NCI-H2227 (cell line): ENCODE data around the gene DCAF16.
A peak's percentile ranks its signal among the peaks of the same experiment; 100 is the strongest.

Experiments
- DNase-seq: peaks from one replicate; lab custom pipeline; 2025; ENCODE audit not compliant: unreplicated experiment; lab: John Stamatoyannopoulos, UW

DCAF16 gene

DNA sequence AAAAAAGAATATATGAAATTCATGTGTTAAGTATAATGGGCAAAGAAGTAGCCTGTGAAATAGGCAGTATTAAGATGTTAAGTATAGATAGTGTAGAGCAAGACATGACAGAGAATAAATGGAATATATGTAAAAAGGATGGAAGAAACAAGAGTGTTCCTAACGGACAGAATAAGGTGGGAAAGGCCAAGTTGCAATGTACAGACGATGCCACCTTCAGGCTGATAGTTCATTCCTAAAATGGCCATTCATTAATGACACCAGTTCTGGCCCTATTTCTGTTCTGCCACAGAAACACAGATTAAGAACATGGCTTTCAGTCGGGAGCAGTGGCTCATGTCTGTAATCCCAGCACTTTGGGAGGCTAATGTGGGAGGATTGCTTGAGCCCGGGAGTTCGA is 24.7 kb downstream of the DCAF16 start:
- no peak for DNase-seq

GRCh38 chr4:17781300-17782287 is 29.0 kb downstream of the DCAF16 start, which contains the start of gene FAM184B:
FAM184B (minus strand) TSS chr4:17781621; CDS start chr4:17781299, 322 bp downstream.
- DNase-seq, result peak; percentile 55

DNA sequence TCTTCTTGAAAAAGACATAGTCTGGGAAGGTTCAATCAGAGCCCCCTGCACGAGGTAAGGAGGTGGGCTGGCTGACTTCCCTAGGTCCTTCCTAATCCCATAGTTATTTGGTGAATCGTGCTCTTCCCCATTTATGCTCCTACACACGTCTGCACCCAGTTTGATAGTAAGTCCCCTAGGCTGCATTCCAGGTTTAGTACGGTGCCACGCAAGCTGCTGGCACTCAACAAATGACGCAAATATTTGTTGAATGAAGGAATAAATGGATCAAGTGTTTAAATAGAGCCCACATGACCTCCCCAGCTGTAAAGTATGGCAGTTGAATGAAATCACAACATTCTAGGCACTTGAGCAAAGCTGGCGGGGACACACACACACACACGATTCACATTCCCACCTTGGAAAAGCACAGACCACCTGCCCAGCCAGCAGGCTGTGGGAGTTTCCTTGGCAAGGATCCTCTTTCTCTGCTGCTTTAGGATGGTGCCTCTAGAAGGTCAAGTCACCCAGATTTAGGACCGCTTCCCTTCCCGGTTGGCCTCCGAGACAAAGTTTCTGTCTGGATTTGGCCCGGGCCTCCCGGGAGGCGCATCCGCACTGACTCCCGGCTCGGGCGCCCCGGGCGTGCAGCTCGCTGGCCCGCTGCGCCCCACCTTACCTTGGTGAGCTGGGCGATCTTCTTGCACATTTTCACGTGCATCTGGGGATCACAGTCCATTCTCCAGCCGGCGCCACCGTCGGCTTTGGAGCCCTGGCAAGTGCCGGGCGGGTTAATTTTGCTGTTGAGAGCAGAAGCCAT is 29.9 kb downstream of the DCAF16 start:
- DNase-seq, result no peak

- no peak for DNase-seq
These were observed 32.1 kb downstream of the DCAF16 start for GRCh38 chr4:17778431-17778830.

GRCh38 chr4:17773135-17773698 is 37.3 kb downstream of the DCAF16 start:
- no peak for DNase-seq

DNA sequence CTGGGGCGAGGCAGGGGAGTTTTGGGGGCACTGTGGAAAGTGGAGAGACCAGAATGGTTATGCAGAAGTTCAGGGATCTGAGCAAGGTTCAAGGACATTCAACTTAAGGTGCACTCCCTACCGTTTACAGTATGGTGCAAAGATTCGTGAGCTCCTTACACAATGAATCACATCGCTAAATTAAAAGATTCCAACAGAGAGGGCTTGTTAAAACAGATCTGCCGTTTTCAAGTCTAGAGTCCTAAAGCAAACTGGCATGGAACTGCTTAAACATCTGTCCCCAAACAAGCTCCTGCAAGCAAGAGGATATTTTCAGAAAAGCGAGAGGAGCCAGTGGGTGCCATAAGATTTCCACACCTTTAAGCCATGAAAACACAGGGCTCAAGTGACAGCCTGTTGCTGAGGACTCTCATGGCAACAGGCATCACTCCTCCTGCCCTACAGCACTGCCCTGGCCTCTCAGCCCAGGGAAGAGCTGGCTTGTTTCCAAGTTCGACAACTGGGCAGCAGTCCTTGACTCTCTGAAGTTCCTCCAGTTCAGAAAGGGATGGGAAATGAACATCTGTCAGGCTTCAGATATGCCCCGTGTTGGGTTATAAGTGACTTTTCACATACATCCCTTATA is 39.2 kb downstream of the DCAF16 start:
- no peak for DNase-seq

GRCh38 chr4:17770845-17771244 is 39.7 kb downstream of the DCAF16 start:
- no peak for DNase-seq

DNA sequence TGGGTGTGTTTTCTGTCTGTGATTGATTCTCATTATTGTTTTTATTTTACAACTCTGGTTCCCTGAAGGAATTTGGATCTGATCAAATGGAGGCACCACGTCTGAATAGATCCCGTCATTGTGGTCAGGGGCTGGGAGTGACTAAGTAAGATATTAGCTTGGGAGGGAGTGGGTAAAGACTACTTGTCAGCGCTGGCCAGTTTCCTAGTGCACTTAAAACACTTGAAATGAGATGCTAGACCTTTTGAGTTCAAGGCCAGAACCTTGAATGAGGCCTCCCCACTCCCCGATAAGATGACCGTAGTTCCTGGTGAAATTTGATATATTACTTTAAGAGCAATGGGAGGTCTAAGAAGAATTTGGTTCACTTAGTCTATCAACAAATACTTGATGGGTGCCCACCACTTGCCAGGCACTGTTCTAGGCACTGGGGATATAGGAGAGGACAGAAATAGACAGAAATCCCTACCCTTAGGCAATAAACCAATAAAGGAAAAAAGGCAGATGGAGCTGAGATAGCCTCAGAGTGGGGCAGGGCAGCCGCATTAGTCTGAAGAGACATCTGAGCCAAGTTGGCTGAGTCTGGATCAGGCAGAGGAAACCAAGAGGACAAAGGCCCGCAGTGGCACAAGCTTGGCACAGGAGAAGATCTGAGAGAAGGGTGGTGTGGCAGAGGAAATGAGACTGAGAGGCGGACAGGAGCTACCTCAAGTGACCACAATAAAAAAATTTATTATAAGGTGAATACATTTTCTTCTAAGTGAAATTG is 41.0 kb downstream of the DCAF16 start:
- no peak for DNase-seq

- no peak for DNase-seq
These were observed 43.6 kb downstream of the DCAF16 start for GRCh38 chr4:17766826-17767458.

DNA sequence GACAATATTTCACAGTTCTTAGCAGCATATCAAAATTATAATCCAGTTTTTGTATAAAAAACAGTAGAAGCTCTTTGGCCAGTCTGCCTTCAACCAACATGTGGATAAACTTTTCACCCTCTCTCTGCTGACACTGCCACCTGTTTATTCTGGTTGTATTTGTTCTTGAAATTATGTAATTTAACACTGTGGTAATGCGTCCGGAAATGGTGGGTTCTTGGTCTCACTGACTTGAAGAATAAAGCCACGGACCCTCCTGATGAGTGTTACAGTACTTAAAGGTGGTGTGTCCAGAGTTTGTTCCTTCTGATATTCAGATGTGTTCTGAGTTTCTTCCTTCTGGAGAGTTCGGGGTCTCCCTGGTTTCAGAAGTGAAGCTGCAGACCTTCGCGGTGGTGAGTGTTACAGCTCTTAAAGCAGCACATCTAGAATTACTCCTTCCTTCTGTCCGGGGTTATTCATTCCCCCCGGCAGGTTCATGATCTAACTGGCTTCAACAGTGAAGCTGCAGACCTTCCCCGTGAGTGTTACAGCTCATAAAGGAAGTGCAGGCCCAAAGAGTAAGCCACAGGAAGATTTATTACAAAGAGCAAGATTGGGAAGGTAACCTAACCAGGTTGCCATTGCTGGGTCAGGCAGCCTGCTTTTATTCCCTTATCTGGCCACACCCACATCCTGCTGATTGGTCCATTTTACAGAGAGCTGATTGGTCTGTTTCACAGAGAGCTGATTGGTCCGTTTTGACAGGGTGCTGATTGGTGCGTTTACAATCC is 44.9 kb downstream of the DCAF16 start:
- DNase-seq, result no peak

GRCh38 chr4:17763931-17764330 is 46.6 kb downstream of the DCAF16 start:
- no peak for DNase-seq

DNA sequence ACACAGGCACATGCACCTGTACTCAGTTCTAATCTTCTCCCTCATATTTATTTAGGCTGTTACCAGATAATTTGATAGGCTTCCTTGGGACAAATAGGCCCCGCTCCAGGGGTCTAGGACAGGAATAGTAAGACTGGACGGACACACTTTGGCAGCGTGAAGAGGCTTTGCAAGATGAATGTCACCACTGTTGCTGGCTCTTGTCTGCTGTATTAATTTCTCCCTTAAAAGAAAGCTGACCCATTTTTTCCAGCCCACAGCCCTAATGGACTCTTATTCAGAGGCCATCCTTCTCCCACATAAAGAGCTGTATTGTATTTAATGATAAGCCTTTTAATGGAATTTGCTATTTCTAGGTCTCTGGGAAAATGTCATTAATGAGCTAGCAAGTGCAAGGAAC is 47.1 kb downstream of the DCAF16 start:
- DNase-seq, result peak; percentile 12

DNA sequence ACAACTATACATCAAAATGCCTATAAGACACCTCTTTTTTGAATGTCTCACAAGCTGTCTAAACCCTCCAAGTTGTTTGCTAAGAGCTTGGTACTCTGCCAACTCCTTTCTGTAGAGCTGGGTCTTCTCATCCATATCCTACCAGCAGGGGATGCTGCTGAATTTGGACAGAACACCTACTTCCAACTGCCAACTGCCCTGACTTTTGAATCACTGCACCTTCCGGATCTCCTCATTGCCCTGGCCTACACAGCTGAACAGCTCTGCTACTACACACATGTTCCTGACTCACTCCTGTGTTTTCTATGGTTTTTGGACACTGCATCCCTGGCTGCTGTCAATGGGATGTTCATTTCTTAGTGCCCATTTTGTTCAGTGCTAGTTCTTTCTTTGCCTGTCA is 47.8 kb downstream of the DCAF16 start:
- no peak for DNase-seq

GRCh38 chr4:17761062-17761461 is 49.5 kb downstream of the DCAF16 start:
- no peak for DNase-seq

DNA sequence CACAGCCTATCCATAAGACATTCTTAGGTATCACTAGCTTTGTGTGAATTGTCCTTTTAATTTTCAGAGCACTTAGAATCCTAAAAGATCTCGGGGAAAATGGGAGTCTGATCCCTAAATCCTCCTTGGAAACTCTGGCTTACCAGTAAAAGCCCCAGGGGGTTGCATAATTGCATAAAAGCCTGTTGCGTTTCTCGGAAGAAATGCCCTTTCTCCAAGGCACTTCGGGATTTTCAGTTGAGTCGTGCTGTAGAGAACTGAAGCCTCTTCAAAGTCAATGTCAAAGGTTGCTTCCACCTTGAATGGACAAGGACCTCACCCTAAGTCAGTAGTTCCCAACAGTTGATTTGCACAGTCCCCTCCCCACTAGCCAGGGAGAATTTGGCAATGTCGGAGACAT is 49.9 kb downstream of the DCAF16 start:
- DNase-seq, result no peak

- peak; percentile 71 for DNase-seq
These were observed 52.1 kb downstream of the DCAF16 start for GRCh38 chr4:17758485-17758884.

DNA sequence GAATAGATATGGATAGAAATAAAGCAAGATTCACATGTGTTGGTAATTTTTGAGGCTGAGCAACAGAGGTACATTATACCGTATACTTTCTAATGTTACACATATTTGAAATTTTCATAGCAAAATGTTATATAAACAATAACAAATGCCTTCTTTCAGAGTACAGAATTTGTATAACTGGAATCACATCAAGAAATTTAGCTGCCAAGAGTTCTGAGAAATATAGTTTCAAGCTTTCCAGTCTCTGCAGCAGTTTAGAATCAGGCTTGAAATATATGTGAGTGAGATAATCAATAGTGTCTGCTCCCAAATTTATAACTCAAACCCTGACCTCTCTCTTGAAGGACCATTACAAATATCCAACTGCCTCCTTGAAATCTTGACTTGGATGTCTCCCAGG is 52.9 kb downstream of the DCAF16 start:
- no peak for DNase-seq

DNA sequence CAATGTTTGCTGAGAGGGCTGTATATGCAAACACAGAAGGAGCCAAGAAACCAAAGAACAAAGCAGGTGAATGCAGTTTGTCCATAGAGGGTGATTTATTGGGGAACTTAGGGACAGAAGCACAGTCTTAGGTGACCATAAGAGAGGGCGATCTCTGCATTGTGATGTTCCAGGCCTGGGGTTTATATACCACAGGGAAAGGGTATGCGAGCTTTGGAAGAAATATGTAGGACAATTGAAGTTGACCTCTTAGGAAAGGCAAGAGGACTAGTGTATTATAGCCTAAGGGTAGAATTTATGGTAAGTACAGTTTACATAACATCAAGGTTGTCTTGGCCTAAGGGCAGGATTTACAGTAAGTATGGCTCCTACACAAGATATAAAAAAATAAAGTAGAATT is 56.9 kb downstream of the DCAF16 start:
- DNase-seq, result no peak
